Muscle layer of duodenum (tissue), 2 donors: ENCODE data around the gene KRT13.

Experiments
- H3K27ac ChIP-seq: one replicate; pipeline ENCODE4 v1.7.0; 2013; ENCODE audit warnings: mild to moderate bottlenecking, low read length
- H3K27me3 ChIP-seq: one replicate; pipeline ENCODE4 v1.7.0; 2013; ENCODE audit warnings: low read depth, mild to moderate bottlenecking, control low read depth, low read length
- H3K36me3 ChIP-seq, 2 donors: one replicate each; pipeline ENCODE4 v1.7.0; 2013; ENCODE audit warnings: low read length in 2 of 2, control low read depth in 1 of 2, mild to moderate bottlenecking in 1 of 2; ENCODE audit not compliant: insufficient read depth in 2 of 2, control insufficient read depth in 1 of 2
- H3K4me1 ChIP-seq, 2 donors: one replicate each; pipeline ENCODE4 v1.7.0; 2013; ENCODE audit warnings: low read length in 2 of 2, mild to moderate bottlenecking in 2 of 2, control low read depth in 1 of 2, moderate library complexity in 1 of 2; ENCODE audit not compliant: insufficient read depth in 2 of 2, control insufficient read depth in 1 of 2
- H3K4me3 ChIP-seq, 2 donors: one replicate each; pipeline ENCODE4 v1.7.0; 2013; ENCODE audit warnings: low read length in 2 of 2, low read depth in 1 of 2, mild to moderate bottlenecking in 1 of 2
- H3K9me3 ChIP-seq, 2 donors: one replicate each; pipeline ENCODE4 v1.7.0; 2013; ENCODE audit warnings: low read length in 2 of 2, control low read depth in 1 of 2, mild to moderate bottlenecking in 1 of 2; ENCODE audit not compliant: control insufficient read depth in 1 of 2
- donor health status: healthy.

Gene KRT13

DNA sequence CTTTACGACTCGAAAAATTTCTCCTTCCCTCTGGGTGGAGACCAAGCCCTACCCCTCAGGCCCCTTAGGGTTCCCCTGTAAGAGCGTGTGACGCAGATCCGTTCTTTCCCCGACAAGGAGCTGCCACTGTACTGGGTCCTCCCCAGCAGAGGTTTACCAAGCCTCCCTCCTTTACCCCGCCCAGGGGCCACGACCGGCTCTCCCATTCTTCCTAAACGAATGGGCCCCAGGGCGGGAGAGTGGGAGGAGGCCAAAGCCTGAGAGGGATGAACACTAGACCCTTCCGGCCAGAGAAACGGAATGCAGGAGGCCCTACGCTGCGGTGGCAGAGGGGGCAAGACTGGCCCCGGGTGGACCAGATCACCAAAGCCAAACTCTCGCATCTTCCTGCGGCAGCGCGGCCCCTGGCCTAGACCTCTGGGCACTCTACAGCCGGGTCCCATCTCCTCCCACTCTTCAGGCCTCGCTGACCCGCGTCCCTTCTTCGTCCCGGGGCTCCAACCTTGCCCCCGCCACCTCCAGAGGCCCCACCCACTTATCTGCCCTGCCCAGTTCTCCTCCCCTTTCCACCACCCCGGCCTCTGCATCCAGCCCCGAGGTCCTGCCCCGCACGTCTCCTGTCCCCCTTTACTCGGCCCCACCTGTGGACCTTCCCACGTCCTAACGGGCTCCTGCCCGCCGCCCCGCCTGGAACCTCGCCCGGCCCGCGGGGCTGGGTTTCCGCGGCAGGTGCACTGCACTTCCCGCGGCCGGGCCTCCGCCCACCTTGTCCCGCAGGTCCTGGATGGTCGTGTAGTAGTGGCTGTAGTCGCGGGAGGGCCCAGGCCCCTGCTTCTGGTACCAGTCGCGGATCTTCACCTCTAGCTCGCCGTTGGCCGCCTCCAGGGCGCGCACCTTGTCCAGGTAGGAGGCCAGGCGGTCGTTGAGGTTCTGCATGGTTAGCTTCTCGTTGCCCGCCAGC, 21.9 kb upstream of the KRT13 start:
- Histone ChIP-seq H3K36me3 (no peaks in the 10 kb centered on the region), H3K4me1 (peaks cover 6 to 11% of the 10 kb centered on the region in 2 donors), H3K27me3 (peaks cover 24% of the 10 kb centered on the region), H3K4me3 (peak overlapping the region; percentile 46 to 51), H3K9me3 (no peaks in the 10 kb centered on the region), H3K27ac (peak overlapping the region; percentile 69)

DNA sequence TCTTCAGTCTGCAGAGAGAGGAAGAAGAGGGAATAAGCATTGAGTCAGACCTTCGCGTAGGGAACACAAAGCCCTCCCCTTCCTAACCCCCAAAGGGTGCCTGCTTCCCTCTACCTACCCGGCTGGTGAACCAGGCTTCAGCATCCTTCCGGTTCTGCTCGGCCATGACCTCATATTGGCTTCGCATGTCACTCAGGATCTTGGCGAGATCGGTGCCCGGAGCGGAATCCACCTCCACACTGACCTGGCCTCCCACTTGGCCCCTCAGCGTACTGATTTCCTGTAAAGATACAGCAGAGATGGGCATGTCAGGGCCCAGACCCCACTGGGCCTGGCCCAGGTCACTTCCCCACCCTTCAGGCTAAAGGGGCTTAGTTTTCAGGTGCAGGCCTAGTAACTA, 18.8 kb upstream of the KRT13 start:
- Histone ChIP-seq H3K4me3 (no peak overlapping the region), H3K4me1 (peaks cover 6 to 11% of the 10 kb centered on the region in 2 donors), H3K36me3 (no peaks in the 10 kb centered on the region), H3K9me3 (no peaks in the 10 kb centered on the region), H3K27ac (no peak overlapping the region), H3K27me3 (peaks cover 19% of the 10 kb centered on the region)

DNA sequence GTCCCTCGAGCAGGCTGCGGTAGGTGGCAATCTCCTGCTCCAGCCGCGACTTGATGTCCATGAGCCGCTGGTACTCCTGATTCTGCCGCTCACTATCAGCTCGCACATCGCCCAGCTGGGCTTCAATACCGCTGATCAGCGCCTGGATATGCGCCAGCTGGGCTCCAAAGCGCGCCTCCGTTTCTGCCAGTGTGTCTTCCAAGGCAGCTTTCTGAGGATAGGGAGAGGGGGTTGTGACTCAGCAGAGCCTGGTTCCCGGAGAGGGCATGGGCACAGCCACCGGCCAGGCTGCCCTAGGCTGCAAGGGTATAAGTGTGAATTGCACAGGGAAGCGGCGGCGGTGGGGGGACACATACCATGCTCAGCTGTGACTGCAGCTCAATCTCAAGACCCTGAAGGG, 18.4 kb upstream of the KRT13 start:
- H3K9me3 ChIP-seq: no peaks in the 10 kb centered on the region
- no peaks in the 10 kb centered on the region for H3K36me3 ChIP-seq
- peaks cover 6 to 11% of the 10 kb centered on the region in 2 donors for H3K4me1 ChIP-seq
- H3K27me3 ChIP-seq: peaks cover 16% of the 10 kb centered on the region
- H3K27ac ChIP-seq: no peak overlapping the region
- no peak overlapping the region for H3K4me3 ChIP-seq

DNA sequence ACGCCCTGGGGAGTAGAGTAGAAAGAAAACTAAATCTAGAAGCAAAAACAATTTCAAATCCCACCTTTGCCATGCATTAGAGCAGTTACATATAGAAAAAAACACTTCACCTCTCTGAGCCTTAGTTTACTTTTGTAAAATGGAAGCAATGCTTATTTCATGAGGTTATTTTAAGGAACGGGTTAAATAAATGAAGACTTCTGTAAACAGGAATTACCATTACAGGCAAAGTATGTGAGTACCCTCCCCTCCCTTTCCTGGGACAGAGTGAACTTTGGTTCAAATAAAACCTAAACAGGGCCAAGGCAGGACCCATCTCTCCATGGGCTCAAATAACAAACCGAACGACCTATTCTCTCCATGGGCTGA, 17.8 kb upstream of the KRT13 start:
- Histone ChIP-seq H3K4me1 (peaks cover 6 to 8% of the 10 kb centered on the region in 2 donors), H3K36me3 (no peaks in the 10 kb centered on the region), H3K27ac (no peak overlapping the region), H3K9me3 (no peaks in the 10 kb centered on the region), H3K4me3 (no peak overlapping the region), H3K27me3 (peaks cover 12% of the 10 kb centered on the region)

DNA sequence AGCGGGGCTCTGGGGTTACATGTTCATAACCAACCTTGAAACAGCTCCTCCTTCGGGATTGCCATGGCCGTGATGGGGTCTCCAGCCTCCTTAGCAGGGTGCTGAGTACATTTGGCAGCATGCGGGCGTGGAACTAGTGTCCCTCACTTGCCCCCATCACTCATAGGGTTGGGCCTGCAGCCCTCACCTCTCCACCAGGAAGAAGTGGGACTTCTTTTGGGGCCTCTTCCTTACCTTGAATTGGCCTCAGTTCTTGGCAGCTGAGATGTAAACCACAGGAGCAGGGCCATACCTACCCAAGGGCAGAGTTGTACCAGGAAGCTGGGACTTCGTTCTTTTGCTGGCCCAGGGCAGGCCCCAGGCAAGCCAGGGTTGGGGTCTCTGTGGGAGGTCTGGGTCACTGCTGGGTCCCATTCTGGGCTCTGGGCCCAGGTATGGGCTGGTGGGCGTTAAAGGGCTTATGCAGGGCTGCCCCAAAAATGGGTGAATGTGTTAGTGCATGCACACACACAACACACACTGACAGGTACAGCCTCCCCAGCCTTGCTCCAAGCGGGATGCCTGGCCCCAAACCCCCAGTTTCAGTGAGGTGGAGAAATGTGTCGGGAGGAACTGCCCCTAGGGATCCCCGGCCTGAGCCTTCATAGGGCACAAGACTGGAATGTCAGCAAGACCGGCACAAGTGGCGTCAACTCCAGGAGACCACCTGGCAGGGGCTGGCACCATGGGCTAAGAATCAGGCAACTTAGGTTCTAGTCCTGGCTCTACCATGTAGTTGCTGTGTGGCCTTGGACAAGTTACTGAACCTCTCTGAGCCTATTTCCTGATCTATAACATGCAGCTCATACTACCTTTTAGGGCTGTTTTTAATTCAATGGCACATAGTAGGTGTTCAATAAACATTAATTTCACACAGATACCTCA, 17.2 kb upstream of the KRT13 start:
- H3K27me3 ChIP-seq: peaks cover 9% of the 10 kb centered on the region
- H3K9me3 ChIP-seq: no peaks in the 10 kb centered on the region
- H3K4me3 ChIP-seq: no peak overlapping the region

DNA sequence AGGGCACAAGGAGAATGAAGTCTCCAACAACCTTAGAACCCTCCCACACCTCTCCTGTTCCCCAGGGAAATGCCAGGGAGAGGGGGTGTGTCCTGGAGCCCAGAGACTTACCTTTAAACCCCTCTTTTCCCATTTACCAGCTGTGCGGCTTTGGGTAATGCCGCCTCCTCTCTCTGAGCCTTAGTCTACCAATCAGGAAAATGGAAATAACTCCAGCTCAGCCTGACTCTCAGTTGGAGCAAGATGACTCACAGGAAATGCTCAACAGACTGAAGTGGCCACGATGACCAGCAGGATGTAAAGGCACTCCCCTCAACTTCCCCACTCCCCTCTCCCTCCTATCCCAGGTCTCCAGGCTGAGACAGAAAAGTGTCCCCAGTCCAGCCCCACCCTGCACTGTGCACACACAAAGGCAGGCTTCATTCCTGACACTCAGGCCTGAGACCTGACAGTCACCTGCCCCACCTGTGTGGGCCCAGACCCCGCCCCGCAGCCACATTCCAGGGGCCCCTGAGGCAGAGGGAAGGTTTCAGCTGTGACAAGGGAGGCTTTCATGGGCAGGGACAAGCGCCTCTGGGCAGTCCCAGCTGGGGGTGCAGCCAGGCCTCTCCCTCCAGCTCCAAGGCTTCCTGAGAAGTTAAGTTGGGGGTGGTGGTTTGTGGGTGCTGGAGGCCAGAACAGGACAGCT, 16.3 kb upstream of the KRT13 start:
- Histone ChIP-seq H3K4me1 (peaks cover 0 to 6% of the 10 kb centered on the region in 2 donors), H3K27ac (no peak overlapping the region), H3K9me3 (no peaks in the 10 kb centered on the region), H3K27me3 (peaks cover 1% of the 10 kb centered on the region), H3K36me3 (no peaks in the 10 kb centered on the region), H3K4me3 (no peak overlapping the region)

More for the DNA sequence above, 17.2 kb upstream of the KRT13 start:
- H3K27ac ChIP-seq: no peak overlapping the region
- peaks cover 2 to 6% of the 10 kb centered on the region in 2 donors for H3K4me1 ChIP-seq
- no peaks in the 10 kb centered on the region for H3K36me3 ChIP-seq

DNA sequence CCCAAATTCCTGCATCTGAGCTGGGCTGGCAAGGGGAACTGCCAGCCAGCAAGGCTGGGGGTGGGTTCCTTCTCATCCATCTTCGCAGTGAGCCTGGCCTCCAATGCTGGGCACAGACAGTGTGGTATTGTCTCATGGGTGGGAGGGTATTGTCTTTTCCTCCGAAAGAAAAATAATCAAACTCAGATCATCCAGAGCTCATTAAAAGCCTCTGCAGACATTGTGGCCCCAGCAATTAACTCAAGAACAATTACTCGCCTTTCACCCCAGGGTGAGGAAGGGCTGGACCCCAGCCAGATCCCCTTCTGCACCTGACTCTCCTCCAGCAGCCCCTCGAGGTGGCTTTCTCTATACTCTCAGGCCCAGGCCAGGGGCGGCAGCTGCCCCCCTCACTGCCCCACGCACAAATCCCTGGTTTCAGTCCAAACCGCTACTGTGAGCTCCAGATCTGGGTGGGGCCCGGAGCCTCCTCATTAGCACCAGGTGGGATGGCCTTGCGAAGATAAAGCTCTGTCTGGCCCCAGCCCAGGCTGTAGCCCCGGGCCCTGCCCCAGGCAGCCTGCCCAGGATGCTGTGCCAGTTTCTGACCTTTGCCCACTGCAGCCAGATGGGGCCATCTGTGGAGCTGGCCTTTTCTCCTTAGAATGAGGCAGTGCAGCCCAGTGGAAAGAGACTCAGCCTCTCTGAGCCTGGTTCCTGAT, 15.6 kb upstream of the KRT13 start:
- Histone ChIP-seq H3K27ac (no peak overlapping the region), H3K27me3 (no peaks in the 10 kb centered on the region), H3K36me3 (no peaks in the 10 kb centered on the region), H3K9me3 (no peaks in the 10 kb centered on the region), H3K4me1 (peaks cover 0 to 6% of the 10 kb centered on the region in 2 donors), H3K4me3 (no peak overlapping the region)

DNA sequence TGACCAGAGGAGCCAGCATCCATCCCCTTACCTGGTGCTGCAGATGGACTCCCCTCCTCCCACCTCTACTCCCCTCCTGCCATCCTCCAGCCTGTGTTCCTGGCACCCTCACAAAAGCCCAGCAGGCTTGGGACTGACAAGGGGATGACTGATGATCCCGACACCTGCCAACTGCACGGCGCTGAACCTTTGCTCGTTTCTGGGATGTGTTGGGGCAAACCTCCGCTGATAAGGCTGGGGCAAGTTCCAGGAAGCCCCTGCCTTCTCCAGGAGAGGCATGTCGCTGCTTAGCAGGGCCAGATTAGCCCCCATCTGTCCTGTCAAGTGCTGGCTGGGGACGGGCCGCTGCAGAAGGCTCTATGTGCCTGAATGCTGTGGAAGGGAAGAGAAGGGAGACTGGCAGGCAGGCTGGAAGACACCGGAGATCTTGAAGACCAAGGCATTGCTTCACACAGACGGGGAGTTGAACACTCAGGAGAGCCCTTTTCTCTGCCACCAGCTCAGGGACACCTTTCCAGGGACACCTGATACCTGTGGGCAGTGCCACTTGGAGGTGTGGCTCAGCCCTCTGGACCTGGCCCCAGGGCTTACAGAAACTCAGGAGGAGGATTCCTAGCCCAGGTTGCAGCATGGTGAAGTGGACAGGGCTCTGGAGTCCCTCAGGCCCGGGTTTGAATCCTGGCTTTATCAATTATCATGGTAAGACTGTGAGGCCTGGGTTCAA, 14.3 kb upstream of the KRT13 start:
- no peaks in the 10 kb centered on the region for H3K9me3 ChIP-seq
- H3K27ac ChIP-seq: peak overlapping the region; percentile 9
- H3K4me3 ChIP-seq: no peak overlapping the region
- no peaks in the 10 kb centered on the region for H3K36me3 ChIP-seq
- no peaks in the 10 kb centered on the region for H3K27me3 ChIP-seq
- peaks cover 0 to 6% of the 10 kb centered on the region in 2 donors for H3K4me1 ChIP-seq

DNA sequence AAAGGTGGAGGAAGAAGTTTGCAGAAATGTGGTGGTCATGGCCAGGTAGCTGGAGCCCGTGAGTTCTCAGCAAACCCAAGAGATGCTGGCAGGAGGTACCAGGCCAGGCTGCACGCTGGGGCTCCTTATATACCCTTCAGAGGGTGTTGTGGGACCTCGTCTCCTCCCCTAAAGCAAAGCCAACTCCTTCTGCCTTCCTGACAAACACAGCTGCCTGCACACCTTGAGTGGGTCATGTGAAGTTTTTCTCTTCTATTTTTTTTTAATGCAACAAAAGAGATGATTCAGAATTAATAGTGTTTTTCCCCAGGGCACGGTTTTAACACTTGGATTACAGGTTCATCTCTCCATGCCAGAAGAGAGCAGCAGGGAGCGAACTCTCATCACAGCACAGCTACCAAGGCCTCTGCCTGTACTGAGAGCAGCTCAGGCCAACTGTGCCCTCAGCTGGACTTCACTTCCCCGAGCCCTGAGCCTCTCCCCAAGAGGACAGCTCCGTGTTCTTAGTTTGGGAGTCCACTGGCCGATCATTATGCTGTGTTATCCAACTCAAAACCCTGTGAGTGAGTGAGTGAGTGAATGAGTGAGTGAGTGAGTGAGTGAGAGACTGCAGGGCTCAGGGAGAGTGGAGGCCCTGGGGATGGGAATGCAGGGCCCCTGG, 13.5 kb upstream of the KRT13 start, which contains the start of gene KRT15:
Gene KRT15 (minus strand): TSS at position 102 of the 661 bp plus-strand sequence. CDS start 63 bp downstream, at position 39.
- no peaks in the 10 kb centered on the region for H3K36me3 ChIP-seq

More for the DNA sequence above, 13.5 kb upstream of the KRT13 start, which contains the start of gene KRT15:
- Histone ChIP-seq H3K4me1 (peaks cover 0 to 6% of the 10 kb centered on the region in 2 donors), H3K9me3 (no peaks in the 10 kb centered on the region), H3K4me3 (no peak within 1 kb of the TSS), H3K27me3 (no peaks in the 10 kb centered on the region), H3K27ac (peak within 1 kb of the TSS; percentile 9)
